Panc1 (cell line): ENCODE results near the gene BOD1. TPM values are rescaled to one million over a fixed set of nuclear protein-coding genes. Genes with fewer than 3 reads are reported as not detected.

Source experiments
- ATAC-seq: fragments of 200-7000 bp; cut with Tn5 transposase; 2 replicates; pipeline ENCODE4 v1.9.1; 2020; ENCODE audit warnings: mild to moderate bottlenecking, moderate library complexity
- BruUV-seq: library from RNA; stranded (reverse); fragments of 400-500 nt; replicated peaks from 2 replicates; lab custom pipeline; 2021; lab: Mats Ljungman, UMichigan
- CTCF ChIA-PET: fragments of 300-600 bp; sonication (Branson Sonifier 250); formaldehyde crosslinking; loops from one replicate; lab custom pipeline; 2022; ENCODE audit warnings: antibody characterized with exemption; lab: Charles Lee
- POLR2A ChIA-PET: fragments of 300-600 bp; sonication (Branson Sonifier 250); formaldehyde crosslinking; loops from one replicate; lab custom pipeline; 2022; ENCODE audit warnings: antibody characterized with exemption; lab: Charles Lee
- DNase-seq: peaks from one replicate; pipeline ENCODE4 v3.0.0-alpha.2; 2010; ENCODE audit warnings: low read depth, low spot score
- H3K27ac ChIP-seq: 2 replicates; pipeline ENCODE4 v1.5.1; 2011; ENCODE audit warnings: mild to moderate bottlenecking, low read length, inconsistent platforms
- H3K27me3 ChIP-seq: fragments of 200-500 bp; sonication (Bioruptor generic); 2 replicates; pipeline ENCODE4 v1.6.0; 2014; ENCODE audit warnings: low read length, inconsistent platforms; ENCODE audit not compliant: control insufficient read depth, insufficient read depth
- H3K36me3 ChIP-seq: fragments of 200-500 bp; sonication (Bioruptor generic); 2 replicates; pipeline ENCODE4 v1.5.1; 2014; ENCODE audit warnings: inconsistent platforms, mild to moderate bottlenecking, low read length, moderate library complexity; ENCODE audit not compliant: control insufficient read depth, insufficient read depth
- H3K4me1 ChIP-seq: 2 replicates; pipeline ENCODE4 v1.5.1; 2011; ENCODE audit warnings: inconsistent platforms, mild to moderate bottlenecking, low read length, moderate library complexity; ENCODE audit not compliant: control insufficient read depth, insufficient read depth
- H3K4me3 ChIP-seq, 2 experiments: 2 replicates each; pipeline ENCODE4 v1.5.1; 2011 to 2012; ENCODE audit warnings: low read depth in 2 of 2, low read length in 2 of 2, mild to moderate bottlenecking in 2 of 2, inconsistent platforms in 1 of 2, moderate library complexity in 1 of 2
- H3K9me3 ChIP-seq: fragments of 200-500 bp; sonication (Bioruptor generic); 2 replicates; pipeline ENCODE4 v1.5.1; 2014; ENCODE audit warnings: low read depth, mild to moderate bottlenecking, inconsistent platforms, low read length, moderate library complexity; ENCODE audit not compliant: control insufficient read depth, insufficient read depth
- CTCF ChIP-seq: fragments of 450-650 bp; IDR thresholded peaks from 2 replicates; pipeline ENCODE4 v1.5.1; 2017; ENCODE audit warnings: mild to moderate bottlenecking
- POLR2AphosphoS5 ChIP-seq: IDR thresholded peaks from 2 replicates; pipeline ENCODE4 v1.6.1; 2012; ENCODE audit warnings: mild to moderate bottlenecking, low read depth, low read length, moderate library complexity
- REST ChIP-seq, 2 experiments: IDR thresholded peaks; 2 replicates each; pipeline ENCODE4 v1.6.1; 2011 to 2012; ENCODE audit warnings: low read depth in 2 of 2, control low read depth in 1 of 2, low read length in 1 of 2, mild to moderate bottlenecking in 1 of 2, moderate library complexity in 1 of 2; ENCODE audit not compliant: insufficient read depth in 1 of 2
- SIN3A ChIP-seq: IDR thresholded peaks from 2 replicates; pipeline ENCODE4 v1.6.1; 2012; ENCODE audit warnings: low read depth, mild to moderate bottlenecking, low read length, moderate library complexity, borderline replicate concordance; ENCODE audit not compliant: insufficient read depth
- TCF7L2 ChIP-seq: IDR thresholded peaks from 2 replicates; pipeline ENCODE4 v1.6.1; 2011; ENCODE audit warnings: mild to moderate bottlenecking, low read depth, low read length, inconsistent platforms
- in situ Hi-C: cut with HindIII; loops from 2 replicates; pipeline ENCODE4 v1.10.0; 2016; ENCODE audit warnings: low sequenced_read_pairs, low pct_unique_long_range_greater_than_20kb
- intact Hi-C: fragments of 100-400 bp; cut with micrococcal nuclease; formaldehyde crosslinking; loops from one replicate; pipeline ENCODE4 v1.10.0; 2022; ENCODE audit not compliant: unreplicated experiment
- total RNA-seq: library from RNA; stranded (reverse); gene quantifications from one replicate; pipeline ENCODE4 v1.2.1, GENCODE V29; 2021; ENCODE audit not compliant: unreplicated experiment

The BOD1 gene
- total RNA-seq, 1 experiment from 2014 or later = 86.1 TPM

GRCh38 chr5:173614591-173614990 is 1.9 kb downstream of the BOD1 start:
- no peak for TF ChIP-seq POLR2AphosphoS5
- no peak for TF ChIP-seq REST (IDR thresholded peaks at IDR 0.05; ENCODE audit: insufficient read depth in 1 of 2, low read depth in 2 of 2, low read length in 1 of 2)
- TF ChIP-seq SIN3A = no peak
- no peak for TF ChIP-seq TCF7L2
- no peak for TF ChIP-seq CTCF
- intact Hi-C loops = no loop called here
- peaks cover 18% of the 10 kb centered on the region for H3K36me3 ChIP-seq
- in situ Hi-C loops = no loop called here
- no peaks in the 10 kb centered on the region for H3K27me3 ChIP-seq
- no peak for DNase-seq
- CTCF ChIA-PET = no interaction called here
- ATAC-seq = no peak
- peaks cover 27% of the 10 kb centered on the region for H3K4me1 ChIP-seq
- peak overlapping the region; percentile 66 to 93; a peak in 3 of 4 replicates for H3K4me3 ChIP-seq
- TSS peak; percentile 61 for BruUV-seq
- H3K27ac ChIP-seq = no peak overlapping the region
- POLR2A ChIA-PET = interaction anchor here (0.7 kb wide), 1 partner anchor 294 kb away, joined by 21 read pairs; no protein-coding TSS in a partner anchor
- no peaks in the 10 kb centered on the region for H3K9me3 ChIP-seq

- peaks cover 27% of the 10 kb centered on the region for H3K4me1 ChIP-seq
- ChIA-PET POLR2A (interaction anchor here (0.6 kb wide), 1 partner anchor 387 kb away, joined by 6 read pairs; no protein-coding TSS in a partner anchor), CTCF (no interaction called here)
- H3K9me3 ChIP-seq = no peaks in the 10 kb centered on the region
- DNase-seq (no peak), ATAC-seq (no peak)
- no peak overlapping the region for H3K27ac ChIP-seq
- intact Hi-C loops (no loop called here), in situ Hi-C loops (no loop called here)
- H3K36me3 ChIP-seq = peaks cover 20% of the 10 kb centered on the region
- no peaks in the 10 kb centered on the region for H3K27me3 ChIP-seq
- BruUV-seq = no TSS peak
- TF ChIP-seq TCF7L2 (no peak), SIN3A (no peak), POLR2AphosphoS5 (no peak), REST (IDR thresholded peaks at IDR 0.05; ENCODE audit: insufficient read depth in 1 of 2, low read depth in 2 of 2, low read length in 1 of 2) (no peak), CTCF (no peak)
- H3K4me3 ChIP-seq = no peak overlapping the region
Measured at GRCh38 chr5:173613433-173614159, 2.9 kb downstream of the BOD1 start.
